ENCODE results near the gene SPRR4. TPM values are rescaled to one million over a fixed set of nuclear protein-coding genes. Genes with fewer than 3 reads are reported as not detected.

The SPRR4 gene
- total RNA-seq, 4 donors from 2014 or later = not detected

GRCh38 chr1:152983743-152984142 is 13.3 kb downstream of the SPRR4 start, which contains the start of gene SPRR1A:
SPRR1A (plus strand) TSS chr1:152984081; CDS start chr1:152985231, 1,150 bp downstream.
- intact Hi-C loops (cut with DNase I; ENCODE audit: low total_unique reads) (no loop called here), in situ Hi-C loops (cut with MboI; ENCODE audit: low pct_ligation_motif_present in 1 of 4, low pct_unique_long_range_greater_than_20kb in 1 of 4, low sequenced_read_pairs in 3 of 4) (no loop called here)
- WGBS, 2 donors (ENCODE audit: low coverage in 1 of 2) = 51 to 60% methylated on average over 1 to 3 of the region's 3 CpGs
- TF ChIP-seq POLR2AphosphoS5 (IDR thresholded peaks at IDR 0.05) = no peak
- no peak for TF ChIP-seq EP300 (IDR thresholded peaks at IDR 0.05; ENCODE audit: low read depth)
- TF ChIP-seq CTCF (IDR thresholded peaks at IDR 0.05) = no peak
- no peak for TF ChIP-seq POLR2A (IDR thresholded peaks at IDR 0.05)
- Histone ChIP-seq H3K9me3 (no peaks in the 10 kb centered on the region), H3K27me3 (no peaks in the 10 kb centered on the region), H3K4me3 (no peak within 1 kb of the TSS), H3K27ac (no peak within 1 kb of the TSS), H3K4me1 (no peaks in the 10 kb centered on the region), H3K36me3 (no peaks in the 10 kb centered on the region)
- no peak for DNase-seq

- Histone ChIP-seq H3K27me3 (no peaks in the 10 kb centered on the region), H3K9me3 (no peaks in the 10 kb centered on the region), H3K27ac (no peak overlapping the region), H3K36me3 (no peaks in the 10 kb centered on the region), H3K4me3 (no peak overlapping the region), H3K4me1 (no peaks in the 10 kb centered on the region)
- in situ Hi-C loops (cut with MboI; ENCODE audit: low pct_ligation_motif_present in 1 of 4, low pct_unique_long_range_greater_than_20kb in 1 of 4, low sequenced_read_pairs in 3 of 4) (no loop called here), intact Hi-C loops (cut with DNase I; ENCODE audit: low total_unique reads) (no loop called here)
- 81 to 87% methylated on average over 2 of the region's 2 CpGs for WGBS, 2 donors (ENCODE audit: low coverage in 1 of 2)
- TF ChIP-seq POLR2A (IDR thresholded peaks at IDR 0.05) (no peak), POLR2AphosphoS5 (IDR thresholded peaks at IDR 0.05) (no peak), EP300 (IDR thresholded peaks at IDR 0.05; ENCODE audit: low read depth) (no peak), CTCF (IDR thresholded peaks at IDR 0.05) (no peak)
- no peak for DNase-seq
These were observed 16.1 kb downstream of the SPRR4 start for GRCh38 chr1:152986578-152986977.

GRCh38 chr1:152993186-152993585 is 22.7 kb downstream of the SPRR4 start:
- in situ Hi-C loops (cut with MboI; ENCODE audit: low pct_ligation_motif_present in 1 of 4, low pct_unique_long_range_greater_than_20kb in 1 of 4, low sequenced_read_pairs in 3 of 4) = no loop called here
- intact Hi-C loops (cut with DNase I; ENCODE audit: low total_unique reads) = no loop called here
- WGBS, 2 donors (ENCODE audit: low coverage in 1 of 2) = 79 to 80% methylated on average over 5 to 6 of the region's 6 CpGs
- Histone ChIP-seq H3K36me3 (no peaks in the 10 kb centered on the region), H3K9me3 (no peaks in the 10 kb centered on the region), H3K4me1 (no peaks in the 10 kb centered on the region), H3K4me3 (no peak overlapping the region), H3K27me3 (no peaks in the 10 kb centered on the region), H3K27ac (no peak overlapping the region)
- TF ChIP-seq POLR2AphosphoS5 (IDR thresholded peaks at IDR 0.05) = no peak
- TF ChIP-seq POLR2A (IDR thresholded peaks at IDR 0.05) = no peak
- no peak for TF ChIP-seq EP300 (IDR thresholded peaks at IDR 0.05; ENCODE audit: low read depth)
- no peak for TF ChIP-seq CTCF (IDR thresholded peaks at IDR 0.05)
- no peak for DNase-seq

- 29 to 73% methylated on average over 1 of the region's 1 CpG for WGBS, 2 donors (ENCODE audit: low coverage in 1 of 2)
- Histone ChIP-seq H3K4me3 (no peak overlapping the region), H3K36me3 (no peaks in the 10 kb centered on the region), H3K27me3 (no peaks in the 10 kb centered on the region), H3K4me1 (no peaks in the 10 kb centered on the region), H3K27ac (no peak overlapping the region), H3K9me3 (no peaks in the 10 kb centered on the region)
- in situ Hi-C loops (cut with MboI; ENCODE audit: low pct_ligation_motif_present in 1 of 4, low pct_unique_long_range_greater_than_20kb in 1 of 4, low sequenced_read_pairs in 3 of 4) = no loop called here
- no peak for TF ChIP-seq CTCF (IDR thresholded peaks at IDR 0.05)
- TF ChIP-seq POLR2AphosphoS5 (IDR thresholded peaks at IDR 0.05) = no peak
- no peak for TF ChIP-seq EP300 (IDR thresholded peaks at IDR 0.05; ENCODE audit: low read depth)
- no peak for TF ChIP-seq POLR2A (IDR thresholded peaks at IDR 0.05)
- DNase-seq = no peak
- intact Hi-C loops (cut with DNase I; ENCODE audit: low total_unique reads) = no loop called here
These were observed 25.4 kb downstream of the SPRR4 start for GRCh38 chr1:152995842-152996241.

All from transverse colon (tissue), 4 donors.